Neutrophil (primary cell): ENCODE data around the gene UIMC1.

ENCODE experiments used
- H3K27ac ChIP-seq: fragments of 200-600 bp; sonication (generic); 2 replicates; pipeline ENCODE4 v1.5.1; 2016; ENCODE audit warnings: mild to moderate bottlenecking, moderate library complexity
- H3K27me3 ChIP-seq: fragments of 200-600 bp; sonication (generic); 2 replicates; pipeline ENCODE4 v1.6.0; 2016; ENCODE audit warnings: mild to moderate bottlenecking
- H3K36me3 ChIP-seq: fragments of 200-600 bp; sonication (generic); 2 replicates; pipeline ENCODE4 v1.5.1; 2017
- H3K4me1 ChIP-seq, 2 experiments: fragments of 200-600 bp in 1 of 2; sonication (generic) in 1 of 2; 1 replicate in 1 of 2; 2 replicates in 1 of 2; pipeline versions ENCODE4 v1.5.1 to v1.6.1; 2013 to 2016; ENCODE audit warnings: low read depth in 1 of 2, low read length in 1 of 2, mild to moderate bottlenecking in 1 of 2, moderate library complexity in 1 of 2; ENCODE audit not compliant: control insufficient read depth in 1 of 2, insufficient read depth in 1 of 2
- H3K4me3 ChIP-seq, 2 experiments: fragments of 200-600 bp in 1 of 2; sonication (generic) in 1 of 2; 1 replicate in 1 of 2; 2 replicates in 1 of 2; pipeline ENCODE4 v1.5.1; 2013 to 2016; ENCODE audit warnings: low read depth in 1 of 2, low read length in 1 of 2, mild to moderate bottlenecking in 1 of 2, moderate library complexity in 1 of 2
- H3K9me3 ChIP-seq: fragments of 200-600 bp; sonication (generic); 2 replicates; pipeline ENCODE4 v1.5.1; 2016
- TF ChIP-seq, protein P1 (sequence below): fragments of 200-600 bp; sonication (generic); IDR thresholded peaks from 2 replicates; pipeline ENCODE4 v1.5.1; 2016; ENCODE audit warnings: antibody characterized with exemption

The UIMC1 gene

DNA sequence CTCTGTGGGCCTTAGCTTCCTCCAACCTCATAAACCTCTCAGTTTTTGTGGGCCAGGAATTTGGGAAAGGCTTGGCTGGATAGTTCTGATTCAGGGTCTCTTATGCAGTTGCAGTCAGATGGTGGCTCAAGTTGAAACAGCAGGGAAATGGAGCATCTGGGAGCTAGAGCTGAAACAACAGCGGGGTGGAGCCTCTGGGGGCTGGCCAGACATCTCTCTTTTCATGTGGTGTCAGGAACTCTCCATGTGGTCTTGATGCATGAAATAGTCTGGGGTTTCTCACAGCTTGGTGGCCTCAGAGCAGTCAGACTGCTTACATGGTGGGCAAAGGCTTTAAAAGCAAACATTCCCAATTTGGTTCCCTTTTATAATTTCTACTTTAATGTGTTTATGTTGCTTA, 29.4 kb upstream of the UIMC1 start:
- H3K27ac ChIP-seq: no peak overlapping the region
- H3K4me3 ChIP-seq: no peak overlapping the region
- TF ChIP-seq, protein P1, sequence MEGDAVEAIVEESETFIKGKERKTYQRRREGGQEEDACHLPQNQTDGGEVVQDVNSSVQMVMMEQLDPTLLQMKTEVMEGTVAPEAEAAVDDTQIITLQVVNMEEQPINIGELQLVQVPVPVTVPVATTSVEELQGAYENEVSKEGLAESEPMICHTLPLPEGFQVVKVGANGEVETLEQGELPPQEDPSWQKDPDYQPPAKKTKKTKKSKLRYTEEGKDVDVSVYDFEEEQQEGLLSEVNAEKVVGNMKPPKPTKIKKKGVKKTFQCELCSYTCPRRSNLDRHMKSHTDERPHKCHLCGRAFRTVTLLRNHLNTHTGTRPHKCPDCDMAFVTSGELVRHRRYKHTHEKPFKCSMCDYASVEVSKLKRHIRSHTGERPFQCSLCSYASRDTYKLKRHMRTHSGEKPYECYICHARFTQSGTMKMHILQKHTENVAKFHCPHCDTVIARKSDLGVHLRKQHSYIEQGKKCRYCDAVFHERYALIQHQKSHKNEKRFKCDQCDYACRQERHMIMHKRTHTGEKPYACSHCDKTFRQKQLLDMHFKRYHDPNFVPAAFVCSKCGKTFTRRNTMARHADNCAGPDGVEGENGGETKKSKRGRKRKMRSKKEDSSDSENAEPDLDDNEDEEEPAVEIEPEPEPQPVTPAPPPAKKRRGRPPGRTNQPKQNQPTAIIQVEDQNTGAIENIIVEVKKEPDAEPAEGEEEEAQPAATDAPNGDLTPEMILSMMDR: no peak
- peaks cover 2% of the 10 kb centered on the region for H3K36me3 ChIP-seq
- H3K27me3 ChIP-seq: no peaks in the 10 kb centered on the region
- H3K9me3 ChIP-seq: no peaks in the 10 kb centered on the region
- peaks cover 4 to 8% of the 10 kb centered on the region in 2 experiments for H3K4me1 ChIP-seq

DNA sequence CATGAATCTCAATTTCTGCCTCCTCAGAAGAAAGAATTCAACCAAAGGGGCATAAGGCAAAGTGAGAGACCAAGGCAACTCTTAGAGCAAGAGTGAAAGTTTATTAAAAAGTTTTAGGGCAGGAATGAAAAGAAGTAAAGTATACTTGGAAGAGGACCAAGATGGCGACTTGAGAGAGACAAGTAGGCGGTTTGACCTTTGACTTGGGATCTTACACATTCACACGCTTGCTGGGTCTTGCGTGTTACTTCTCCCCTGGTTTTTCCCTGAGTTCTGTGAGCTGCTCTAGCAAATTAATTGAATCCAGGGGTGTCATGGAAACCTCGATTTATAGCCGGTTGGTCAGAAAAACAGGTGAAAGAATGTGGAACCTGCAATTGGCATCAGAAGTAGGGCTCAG, 22.9 kb upstream of the UIMC1 start:
- H3K36me3 ChIP-seq: peaks cover 5% of the 10 kb centered on the region
- H3K27me3 ChIP-seq: no peaks in the 10 kb centered on the region
- no peak overlapping the region for H3K27ac ChIP-seq
- no peaks in the 10 kb centered on the region for H3K9me3 ChIP-seq
- H3K4me3 ChIP-seq: no peak overlapping the region
- no peaks in the 10 kb centered on the region for H3K4me1 ChIP-seq
- TF ChIP-seq, protein P1: no peak

DNA sequence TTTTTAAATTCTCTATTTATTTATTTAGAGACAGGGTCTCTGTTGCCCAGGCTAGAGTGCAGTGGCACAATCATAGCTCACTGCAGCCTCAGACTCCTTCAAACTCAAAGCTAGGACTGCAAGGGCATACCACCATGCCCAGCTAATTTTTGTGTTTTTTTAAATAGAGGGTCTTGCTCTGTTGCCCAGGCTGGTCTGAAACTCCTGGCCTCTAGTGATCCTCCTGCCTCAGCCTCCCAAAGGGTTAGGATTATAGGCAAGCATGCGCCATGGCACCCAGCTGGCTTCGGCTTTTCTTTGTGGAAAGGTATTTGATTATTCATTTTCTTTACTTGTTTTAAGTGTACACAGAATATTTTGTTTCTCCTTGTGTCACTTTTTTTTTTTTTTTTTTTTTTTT, 21.1 kb upstream of the UIMC1 start:
- H3K4me1 ChIP-seq: peaks cover 8 to 10% of the 10 kb centered on the region in 2 experiments
- no peaks in the 10 kb centered on the region for H3K27me3 ChIP-seq
- no peak overlapping the region for H3K4me3 ChIP-seq
- no peak overlapping the region for H3K27ac ChIP-seq
- TF ChIP-seq, protein P1: no peak
- H3K9me3 ChIP-seq: no peaks in the 10 kb centered on the region
- H3K36me3 ChIP-seq: peaks cover 5% of the 10 kb centered on the region

DNA sequence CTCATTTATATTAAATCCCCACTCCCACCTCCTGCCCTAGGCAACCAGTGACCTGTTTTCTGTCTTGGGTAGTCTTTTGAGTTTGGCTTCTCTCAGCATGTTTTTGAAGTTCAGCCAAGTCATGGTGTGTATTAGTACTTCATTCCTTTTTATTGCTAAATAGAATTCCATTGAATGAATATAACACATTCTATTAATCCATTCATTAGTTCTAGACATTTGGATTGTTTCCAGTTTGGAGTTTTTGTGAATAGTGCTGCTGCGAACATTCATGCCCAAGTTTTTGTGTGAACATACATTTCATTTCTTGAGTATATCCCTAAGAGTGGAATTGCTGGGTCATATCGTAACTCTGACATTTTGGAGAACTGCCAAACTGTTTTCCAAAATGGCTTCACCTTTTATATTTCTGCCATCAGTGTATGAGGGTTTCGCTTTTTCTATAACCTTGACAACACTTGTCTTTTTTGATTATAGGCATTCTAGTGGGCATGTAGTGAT, 18.6 kb upstream of the UIMC1 start:
- no peak overlapping the region for H3K27ac ChIP-seq
- H3K36me3 ChIP-seq: peaks cover 5% of the 10 kb centered on the region
- no peaks in the 10 kb centered on the region for H3K9me3 ChIP-seq
- TF ChIP-seq, protein P1: no peak
- H3K4me1 ChIP-seq: peaks cover 15 to 16% of the 10 kb centered on the region in 2 experiments
- H3K27me3 ChIP-seq: no peaks in the 10 kb centered on the region
- no peak overlapping the region for H3K4me3 ChIP-seq

DNA sequence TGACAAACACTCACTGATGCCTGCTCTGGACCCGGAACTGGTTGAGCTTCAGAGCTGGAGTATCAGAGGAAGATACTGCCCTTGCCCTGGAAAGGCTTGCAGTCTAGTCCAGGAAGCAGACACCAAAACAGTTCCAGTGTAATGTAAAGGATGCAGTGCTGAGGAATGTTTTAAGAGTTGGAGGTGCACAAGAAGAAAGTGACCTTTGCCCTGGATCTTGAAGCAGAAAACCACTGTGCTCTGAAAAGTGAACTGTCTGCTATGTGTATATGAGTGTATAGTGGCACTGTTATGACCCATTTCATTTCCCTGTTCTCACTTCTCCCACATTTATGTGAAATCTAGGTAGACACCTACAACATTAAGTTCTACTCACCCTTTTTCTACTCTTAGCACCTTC, 18.0 kb upstream of the UIMC1 start:
- Histone ChIP-seq H3K4me1 (peaks cover 15 to 16% of the 10 kb centered on the region in 2 experiments), H3K9me3 (no peaks in the 10 kb centered on the region), H3K27me3 (no peaks in the 10 kb centered on the region), H3K27ac (no peak overlapping the region), H3K36me3 (peaks cover 5% of the 10 kb centered on the region), H3K4me3 (no peak overlapping the region)
- TF ChIP-seq, protein P1: no peak

DNA sequence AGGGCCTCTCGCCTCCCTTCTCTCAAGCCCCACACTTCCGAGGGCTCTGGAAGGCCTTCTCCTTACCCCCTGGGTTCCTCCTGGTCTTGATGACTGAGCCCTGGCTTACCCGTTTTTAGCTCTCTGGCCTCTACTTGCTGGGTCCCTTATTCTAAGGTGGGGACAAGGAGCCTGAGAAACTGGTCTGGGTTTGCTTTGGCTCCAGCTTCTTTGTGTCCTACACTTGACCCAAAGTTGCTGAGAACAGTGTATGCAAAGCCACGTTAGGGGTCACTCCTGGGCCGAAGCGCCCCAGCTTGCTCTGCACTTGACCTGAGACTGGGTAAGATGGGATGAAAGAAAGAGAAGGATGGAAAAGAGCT, 16.7 kb upstream of the UIMC1 start:
- Histone ChIP-seq H3K27me3 (no peaks in the 10 kb centered on the region), H3K36me3 (peaks cover 5% of the 10 kb centered on the region), H3K9me3 (no peaks in the 10 kb centered on the region), H3K4me3 (peak overlapping the region; percentile 90 to 93), H3K27ac (peak overlapping the region; percentile 84), H3K4me1 (peaks cover 15 to 16% of the 10 kb centered on the region in 2 experiments)
- TF ChIP-seq, protein P1: no peak
